ENCODE measurements around the gene ZSCAN10.

The ZSCAN10 gene

GRCh38 chr16:3122926-3123570, 24.0 kb upstream of the ZSCAN10 start:
- Mint-ChIP-seq H3K4me1 (ENCODE audit: low read depth) (peaks cover 33% of the 10 kb centered on the region), H3K9me3 (no peaks in the 10 kb centered on the region), H3K4me3 (peak overlapping the region; percentile 98), H3K27me3 (ENCODE audit: low read depth) (no peaks in the 10 kb centered on the region), H3K27ac (peak overlapping the region; percentile 76), H3K36me3 (ENCODE audit: low read depth) (peaks cover 15% of the 10 kb centered on the region)
- no peak for DNase-seq (ENCODE audit: low spot score)

- H3K4me1 Mint-ChIP-seq (ENCODE audit: low read depth) = peaks cover 26% of the 10 kb centered on the region
- H3K4me3 Mint-ChIP-seq = no peak overlapping the region
Observed at GRCh38 chr16:3121851-3122467, 22.9 kb upstream of the ZSCAN10 start.

GRCh38 chr16:3120435-3120834, 21.3 kb upstream of the ZSCAN10 start:
- no peak for DNase-seq (ENCODE audit: low spot score)
- H3K4me3 Mint-ChIP-seq = no peak overlapping the region
- peaks cover 17% of the 10 kb centered on the region for H3K4me1 Mint-ChIP-seq (ENCODE audit: low read depth)
- no peak overlapping the region for H3K27ac Mint-ChIP-seq
- H3K9me3 Mint-ChIP-seq = no peaks in the 10 kb centered on the region
- H3K36me3 Mint-ChIP-seq (ENCODE audit: low read depth) = peaks cover 7% of the 10 kb centered on the region
- no peaks in the 10 kb centered on the region for H3K27me3 Mint-ChIP-seq (ENCODE audit: low read depth)

More at GRCh38 chr16:3121851-3122467, 22.9 kb upstream of the ZSCAN10 start:
- Mint-ChIP-seq H3K27ac (no peak overlapping the region), H3K27me3 (ENCODE audit: low read depth) (no peaks in the 10 kb centered on the region), H3K9me3 (no peaks in the 10 kb centered on the region), H3K36me3 (ENCODE audit: low read depth) (peaks cover 9% of the 10 kb centered on the region)
- DNase-seq (ENCODE audit: low spot score) = no peak

- Mint-ChIP-seq H3K4me3 (no peak overlapping the region), H3K27me3 (ENCODE audit: low read depth) (no peaks in the 10 kb centered on the region), H3K9me3 (no peaks in the 10 kb centered on the region), H3K4me1 (ENCODE audit: low read depth) (peaks cover 11% of the 10 kb centered on the region), H3K36me3 (ENCODE audit: low read depth) (peaks cover 3% of the 10 kb centered on the region), H3K27ac (no peak overlapping the region)
- DNase-seq (ENCODE audit: low spot score) = no peak
Observed at GRCh38 chr16:3119701-3120408, 20.8 kb upstream of the ZSCAN10 start.

GRCh38 chr16:3119286-3119685, 20.2 kb upstream of the ZSCAN10 start:
- Mint-ChIP-seq H3K36me3 (ENCODE audit: low read depth) (no peaks in the 10 kb centered on the region), H3K4me1 (ENCODE audit: low read depth) (peaks cover 7% of the 10 kb centered on the region), H3K27me3 (ENCODE audit: low read depth) (no peaks in the 10 kb centered on the region), H3K4me3 (no peak overlapping the region), H3K9me3 (no peaks in the 10 kb centered on the region), H3K27ac (no peak overlapping the region)
- DNase-seq (ENCODE audit: low spot score) = no peak

- H3K27ac Mint-ChIP-seq = no peak overlapping the region
- no peak overlapping the region for H3K4me3 Mint-ChIP-seq
- DNase-seq (ENCODE audit: low spot score) = no peak
- no peaks in the 10 kb centered on the region for H3K36me3 Mint-ChIP-seq (ENCODE audit: low read depth)
- peaks cover 7% of the 10 kb centered on the region for H3K4me1 Mint-ChIP-seq (ENCODE audit: low read depth)
- H3K27me3 Mint-ChIP-seq (ENCODE audit: low read depth) = peaks cover under 1% of the 10 kb centered on the region
- no peaks in the 10 kb centered on the region for H3K9me3 Mint-ChIP-seq
Observed at GRCh38 chr16:3118846-3119245, 19.8 kb upstream of the ZSCAN10 start.

GRCh38 chr16:3118204-3118790, 19.2 kb upstream of the ZSCAN10 start:
- Mint-ChIP-seq H3K4me1 (ENCODE audit: low read depth) (peaks cover 4% of the 10 kb centered on the region), H3K27me3 (ENCODE audit: low read depth) (peaks cover 4% of the 10 kb centered on the region), H3K27ac (no peak overlapping the region), H3K4me3 (no peak overlapping the region), H3K9me3 (no peaks in the 10 kb centered on the region), H3K36me3 (ENCODE audit: low read depth) (no peaks in the 10 kb centered on the region)
- no peak for DNase-seq (ENCODE audit: low spot score)

- peaks cover 18% of the 10 kb centered on the region for H3K27me3 Mint-ChIP-seq (ENCODE audit: low read depth)
- no peak overlapping the region for H3K4me3 Mint-ChIP-seq
- no peak for DNase-seq (ENCODE audit: low spot score)
- peaks cover 5% of the 10 kb centered on the region for H3K4me1 Mint-ChIP-seq (ENCODE audit: low read depth)
- no peaks in the 10 kb centered on the region for H3K9me3 Mint-ChIP-seq
- H3K36me3 Mint-ChIP-seq (ENCODE audit: low read depth) = no peaks in the 10 kb centered on the region
- H3K27ac Mint-ChIP-seq = no peak overlapping the region
Observed at GRCh38 chr16:3115561-3115960, 16.5 kb upstream of the ZSCAN10 start.

- Mint-ChIP-seq H3K4me1 (ENCODE audit: low read depth) (peaks cover 5% of the 10 kb centered on the region), H3K36me3 (ENCODE audit: low read depth) (no peaks in the 10 kb centered on the region), H3K4me3 (no peak overlapping the region), H3K9me3 (no peaks in the 10 kb centered on the region), H3K27me3 (ENCODE audit: low read depth) (peaks cover 21% of the 10 kb centered on the region), H3K27ac (no peak overlapping the region)
- no peak for DNase-seq (ENCODE audit: low spot score)
Observed at GRCh38 chr16:3115003-3115402, 15.9 kb upstream of the ZSCAN10 start.

GRCh38 chr16:3113765-3114479, 14.8 kb upstream of the ZSCAN10 start:
- H3K27ac Mint-ChIP-seq = no peak overlapping the region
- peaks cover 23% of the 10 kb centered on the region for H3K27me3 Mint-ChIP-seq (ENCODE audit: low read depth)
- H3K4me1 Mint-ChIP-seq (ENCODE audit: low read depth) = peaks cover 5% of the 10 kb centered on the region
- H3K9me3 Mint-ChIP-seq = no peaks in the 10 kb centered on the region
- H3K4me3 Mint-ChIP-seq = no peak overlapping the region
- H3K36me3 Mint-ChIP-seq (ENCODE audit: low read depth) = no peaks in the 10 kb centered on the region
- DNase-seq (ENCODE audit: low spot score) = no peak

- DNase-seq (ENCODE audit: low spot score) = no peak
- Mint-ChIP-seq H3K27me3 (ENCODE audit: low read depth) (peaks cover 23% of the 10 kb centered on the region), H3K4me1 (ENCODE audit: low read depth) (peaks cover 5% of the 10 kb centered on the region), H3K27ac (no peak overlapping the region), H3K36me3 (ENCODE audit: low read depth) (no peaks in the 10 kb centered on the region), H3K9me3 (no peaks in the 10 kb centered on the region), H3K4me3 (no peak overlapping the region)
Observed at GRCh38 chr16:3112881-3113574, 13.9 kb upstream of the ZSCAN10 start.

GRCh38 chr16:3112058-3112880, 13.2 kb upstream of the ZSCAN10 start, which contains the start of gene ZNF205:
ZNF205 (plus strand) TSS chr16:3112586; CDS start chr16:3113431, 845 bp downstream.
- H3K27me3 Mint-ChIP-seq (ENCODE audit: low read depth) = peaks cover 23% of the 10 kb centered on the region
- peaks cover 6% of the 10 kb centered on the region for H3K4me1 Mint-ChIP-seq (ENCODE audit: low read depth)
- no peaks in the 10 kb centered on the region for H3K36me3 Mint-ChIP-seq (ENCODE audit: low read depth)
- no peak within 1 kb of the TSS for H3K4me3 Mint-ChIP-seq
- H3K9me3 Mint-ChIP-seq = no peaks in the 10 kb centered on the region
- H3K27ac Mint-ChIP-seq = no peak within 1 kb of the TSS
- no peak for DNase-seq (ENCODE audit: low spot score)

Measured in T-helper 2 cell treated with Interferon-gamma antibody and Interleukin-4, amounts not matched to agents 5 μg/mL and 100 μg/mL, for 36 hours (primary cell).